ENCODE measurements around the gene LRRD1.
"Not testable (repeated sequence)": the region's sequence is repeated elsewhere in the genome, so short reads cannot be mapped to it uniquely, and the experiment has no call there.

- not testable (repeated sequence) for TF ChIP-seq POLR2A, EP300 (IDR thresholded peaks at IDR 0.05)
- TF ChIP-seq, protein P1, sequence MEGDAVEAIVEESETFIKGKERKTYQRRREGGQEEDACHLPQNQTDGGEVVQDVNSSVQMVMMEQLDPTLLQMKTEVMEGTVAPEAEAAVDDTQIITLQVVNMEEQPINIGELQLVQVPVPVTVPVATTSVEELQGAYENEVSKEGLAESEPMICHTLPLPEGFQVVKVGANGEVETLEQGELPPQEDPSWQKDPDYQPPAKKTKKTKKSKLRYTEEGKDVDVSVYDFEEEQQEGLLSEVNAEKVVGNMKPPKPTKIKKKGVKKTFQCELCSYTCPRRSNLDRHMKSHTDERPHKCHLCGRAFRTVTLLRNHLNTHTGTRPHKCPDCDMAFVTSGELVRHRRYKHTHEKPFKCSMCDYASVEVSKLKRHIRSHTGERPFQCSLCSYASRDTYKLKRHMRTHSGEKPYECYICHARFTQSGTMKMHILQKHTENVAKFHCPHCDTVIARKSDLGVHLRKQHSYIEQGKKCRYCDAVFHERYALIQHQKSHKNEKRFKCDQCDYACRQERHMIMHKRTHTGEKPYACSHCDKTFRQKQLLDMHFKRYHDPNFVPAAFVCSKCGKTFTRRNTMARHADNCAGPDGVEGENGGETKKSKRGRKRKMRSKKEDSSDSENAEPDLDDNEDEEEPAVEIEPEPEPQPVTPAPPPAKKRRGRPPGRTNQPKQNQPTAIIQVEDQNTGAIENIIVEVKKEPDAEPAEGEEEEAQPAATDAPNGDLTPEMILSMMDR (IDR thresholded peaks at IDR 0.05) = not testable (repeated sequence)
Observed at GRCh38 chr7:92169529-92169928, 9.4 kb downstream of the LRRD1 start.
